RWPE1 (cell line): ENCODE measurements around the gene TWF2.

Experiments
- CTCF ChIA-PET: fragments of 350-600 bp; sonication (Branson Sonifier 250); formaldehyde crosslinking; extraction: SDS; loops from one replicate; lab custom pipeline; 2021; lab: Yijun Ruan, JAX
- POLR2A ChIA-PET: fragments of 400-600 bp; formaldehyde crosslinking; extraction: SDS; loops from one replicate; lab custom pipeline; 2020; ENCODE audit warnings: antibody characterized with exemption; ENCODE audit not compliant: low non-redundant PET; lab: Yijun Ruan, JAX
- DNase-seq: peaks from one replicate; pipeline ENCODE4 v3.0.0; 2012; ENCODE audit warnings: low spot score
- H3K27ac ChIP-seq: fragments of 450-650 bp; 2 replicates; pipeline ENCODE4 v1.5.1; 2017
- CTCF ChIP-seq: fragments of 450-650 bp; conservative IDR thresholded peaks from 2 replicates; pipeline ENCODE4 v1.5.1; 2017; ENCODE audit warnings: low read depth, mild to moderate bottlenecking

The TWF2 gene

GRCh38 chr3:52204337-52205073 lies 34.5 kb downstream of the TWF2 start:
- POLR2A ChIA-PET, result no interaction called here
- CTCF ChIA-PET, result no interaction called here
- DNase-seq, result no peak
- TF ChIP-seq CTCF, result no peak
- peak overlapping the region; percentile 42; the same call in 1 of the 2 replicates for H3K27ac ChIP-seq

- ChIA-PET CTCF (no interaction called here), POLR2A (no interaction called here)
- no peak for TF ChIP-seq CTCF
- no peak overlapping the region for H3K27ac ChIP-seq
- no peak for DNase-seq
These were observed 35.3 kb downstream of the TWF2 start for GRCh38 chr3:52203701-52204100.

GRCh38 chr3:52202384-52203077 lies 36.4 kb downstream of the TWF2 start:
- CTCF ChIA-PET, result interaction anchor here (0.7 to 1.1 kb wide), 3 partner anchors 14 to 21 kb away, joined by 3 read pairs; no protein-coding TSS in a partner anchor
- no peak overlapping the region for H3K27ac ChIP-seq
- no peak for TF ChIP-seq CTCF
- DNase-seq, result no peak
- POLR2A ChIA-PET, result no interaction called here

- ChIA-PET POLR2A (no interaction called here), CTCF (interaction anchor here (0.5 to 0.9 kb wide), 2 partner anchors 9 to 77 kb away, joined by 3 to 5 read pairs; partner anchors contain the start of gene WDR82)
- no peak for TF ChIP-seq CTCF
- H3K27ac ChIP-seq, result no peak overlapping the region
- no peak for DNase-seq
These were observed 37.8 kb downstream of the TWF2 start for GRCh38 chr3:52200981-52201679.

GRCh38 chr3:52198643-52199608 lies 40.0 kb downstream of the TWF2 start:
- POLR2A ChIA-PET, result no interaction called here
- peak overlapping the region; percentile 73 for H3K27ac ChIP-seq
- CTCF ChIA-PET, result no interaction called here
- no peak for DNase-seq
- no peak for TF ChIP-seq CTCF
